ENCODE data around the gene RMND5A.

Gene RMND5A

GRCh38 chr2:86807133-86807467, 87.0 kb downstream of the RMND5A start:
- no peaks in the 10 kb centered on the region for H3K36me3 Mint-ChIP-seq
- H3K9me3 Mint-ChIP-seq, result no peaks in the 10 kb centered on the region
- peaks cover 35 to 50% of the 10 kb centered on the region in 2 donors for H3K27me3 Mint-ChIP-seq
- no peak for DNase-seq
- H3K4me1 Mint-ChIP-seq, result peaks cover 15 to 28% of the 10 kb centered on the region in 2 donors
- peak overlapping the region; percentile 80 to 90 for H3K4me3 Mint-ChIP-seq
- no peak overlapping the region for H3K27ac Mint-ChIP-seq
- no peak for ATAC-seq (replicated peaks)

GRCh38 chr2:86807468-86808275, 87.6 kb downstream of the RMND5A start:
- no peak for DNase-seq
- H3K9me3 Mint-ChIP-seq, result no peaks in the 10 kb centered on the region
- H3K4me1 Mint-ChIP-seq, result peaks cover 15 to 28% of the 10 kb centered on the region in 2 donors
- H3K4me3 Mint-ChIP-seq, result peak overlapping the region; percentile 80 to 90
- peak; percentile 48 to 49 for ATAC-seq (replicated peaks)
- peaks cover 35 to 52% of the 10 kb centered on the region in 2 donors for H3K27me3 Mint-ChIP-seq
- H3K36me3 Mint-ChIP-seq, result no peaks in the 10 kb centered on the region
- peak overlapping the region; percentile 79 for H3K27ac Mint-ChIP-seq

- DNase-seq (peak; percentile 90), ATAC-seq (replicated peaks) (peak; percentile 96)
- Mint-ChIP-seq H3K4me3 (peak overlapping the region; percentile 80 to 90), H3K27me3 (peaks cover 35 to 52% of the 10 kb centered on the region in 2 donors), H3K9me3 (no peaks in the 10 kb centered on the region), H3K4me1 (peaks cover 15 to 28% of the 10 kb centered on the region in 2 donors), H3K36me3 (no peaks in the 10 kb centered on the region), H3K27ac (no peak overlapping the region)
Observed at GRCh38 chr2:86808315-86809161, 88.4 kb downstream of the RMND5A start.

- no peaks in the 10 kb centered on the region for H3K36me3 Mint-ChIP-seq
- ATAC-seq (replicated peaks) (no peak), DNase-seq (no peak)
- no peaks in the 10 kb centered on the region for H3K9me3 Mint-ChIP-seq
- H3K4me1 Mint-ChIP-seq, result peaks cover 15 to 28% of the 10 kb centered on the region in 2 donors
- peaks cover 35 to 52% of the 10 kb centered on the region in 2 donors for H3K27me3 Mint-ChIP-seq
- no peak overlapping the region for H3K27ac Mint-ChIP-seq
- H3K4me3 Mint-ChIP-seq, result peak overlapping the region; percentile 61 to 80
Observed at GRCh38 chr2:86809481-86810121, 89.5 kb downstream of the RMND5A start.

- H3K4me3 Mint-ChIP-seq, result no peak overlapping the region
- DNase-seq (no peak), ATAC-seq (replicated peaks) (no peak)
- no peaks in the 10 kb centered on the region for H3K9me3 Mint-ChIP-seq
- H3K27me3 Mint-ChIP-seq, result peaks cover 11 to 24% of the 10 kb centered on the region in 2 donors
- no peaks in the 10 kb centered on the region for H3K36me3 Mint-ChIP-seq
- H3K4me1 Mint-ChIP-seq, result no peaks in the 10 kb centered on the region
- no peak overlapping the region for H3K27ac Mint-ChIP-seq
Observed at GRCh38 chr2:86815611-86816010, 95.5 kb downstream of the RMND5A start.

GRCh38 chr2:86818114-86818801, 98.2 kb downstream of the RMND5A start:
- no peak overlapping the region for H3K4me3 Mint-ChIP-seq
- no peaks in the 10 kb centered on the region for H3K36me3 Mint-ChIP-seq
- no peak overlapping the region for H3K27ac Mint-ChIP-seq
- peaks cover 5 to 16% of the 10 kb centered on the region in 2 donors for H3K27me3 Mint-ChIP-seq
- DNase-seq (no peak), ATAC-seq (replicated peaks) (no peak)
- no peaks in the 10 kb centered on the region for H3K4me1 Mint-ChIP-seq
- H3K9me3 Mint-ChIP-seq, result peaks cover 0 to 2% of the 10 kb centered on the region in 2 donors

- Mint-ChIP-seq H3K4me3 (no peak overlapping the region), H3K27ac (no peak overlapping the region), H3K9me3 (peaks cover 0 to 2% of the 10 kb centered on the region in 2 donors), H3K27me3 (peaks cover 5 to 16% of the 10 kb centered on the region in 2 donors), H3K36me3 (no peaks in the 10 kb centered on the region), H3K4me1 (no peaks in the 10 kb centered on the region)
- ATAC-seq (replicated peaks) (no peak), DNase-seq (no peak)
Observed at GRCh38 chr2:86818957-86819356, 98.9 kb downstream of the RMND5A start.

- no peaks in the 10 kb centered on the region for H3K4me1 Mint-ChIP-seq
- ATAC-seq (replicated peaks) (no peak), DNase-seq (no peak)
- no peak overlapping the region for H3K27ac Mint-ChIP-seq
- H3K27me3 Mint-ChIP-seq, result peaks cover 9 to 17% of the 10 kb centered on the region in 2 donors
- H3K4me3 Mint-ChIP-seq, result no peak overlapping the region
- peaks cover 0 to 2% of the 10 kb centered on the region in 2 donors for H3K9me3 Mint-ChIP-seq
- no peaks in the 10 kb centered on the region for H3K36me3 Mint-ChIP-seq
Observed at GRCh38 chr2:86821306-86821705, 101.2 kb downstream of the RMND5A start.

- H3K9me3 Mint-ChIP-seq, result peaks cover 0 to 2% of the 10 kb centered on the region in 2 donors
- no peak for DNase-seq
- peaks cover 9 to 17% of the 10 kb centered on the region in 2 donors for H3K27me3 Mint-ChIP-seq
- H3K4me1 Mint-ChIP-seq, result no peaks in the 10 kb centered on the region
- no peak for ATAC-seq (replicated peaks)
- H3K36me3 Mint-ChIP-seq, result no peaks in the 10 kb centered on the region
- no peak overlapping the region for H3K27ac Mint-ChIP-seq
- H3K4me3 Mint-ChIP-seq, result no peak overlapping the region
Observed at GRCh38 chr2:86821842-86822241, 101.8 kb downstream of the RMND5A start.

- H3K27me3 Mint-ChIP-seq, result peaks cover 9 to 17% of the 10 kb centered on the region in 2 donors
- ATAC-seq (replicated peaks), result no peak
- H3K4me3 Mint-ChIP-seq, result no peak overlapping the region
- DNase-seq, result no peak
- H3K9me3 Mint-ChIP-seq, result peaks cover 0 to 2% of the 10 kb centered on the region in 2 donors
- no peaks in the 10 kb centered on the region for H3K36me3 Mint-ChIP-seq
- no peak overlapping the region for H3K27ac Mint-ChIP-seq
- H3K4me1 Mint-ChIP-seq, result no peaks in the 10 kb centered on the region
Observed at GRCh38 chr2:86822668-86823345, 102.7 kb downstream of the RMND5A start.

- Mint-ChIP-seq H3K9me3 (peaks cover 0 to 2% of the 10 kb centered on the region in 2 donors), H3K36me3 (no peaks in the 10 kb centered on the region), H3K27ac (no peak overlapping the region), H3K4me1 (no peaks in the 10 kb centered on the region), H3K4me3 (no peak overlapping the region), H3K27me3 (peaks cover 7 to 10% of the 10 kb centered on the region in 2 donors)
- DNase-seq (no peak), ATAC-seq (replicated peaks) (no peak)
Observed at GRCh38 chr2:86825036-86825692, 105.1 kb downstream of the RMND5A start.

GRCh38 chr2:86825693-86826381, 105.7 kb downstream of the RMND5A start:
- no peaks in the 10 kb centered on the region for H3K4me1 Mint-ChIP-seq
- H3K27me3 Mint-ChIP-seq, result peaks cover 7 to 10% of the 10 kb centered on the region in 2 donors
- ATAC-seq (replicated peaks) (no peak), DNase-seq (no peak)
- H3K27ac Mint-ChIP-seq, result no peak overlapping the region
- H3K4me3 Mint-ChIP-seq, result no peak overlapping the region
- H3K36me3 Mint-ChIP-seq, result no peaks in the 10 kb centered on the region
- H3K9me3 Mint-ChIP-seq, result peaks cover 0 to 2% of the 10 kb centered on the region in 2 donors
